Activated naive CD4-positive, alpha-beta T cell treated with Interleukin-2 at 50 U/mL for 16 hours (primary cell): ENCODE results near the gene DNAJB7.
A peak's percentile ranks its signal among the peaks of the same experiment; 100 is the strongest.
"Not testable (repeated sequence)": the region's sequence is repeated elsewhere in the genome, so short reads cannot be mapped to it uniquely, and the experiment has no call there.

Experiments used
- DNase-seq: peaks from one replicate; pipeline ENCODE4 v3.0.0-alpha.2; 2020

Gene DNAJB7

GRCh38 chr22:40862013-40862412 is at the start of gene DNAJB7:
DNAJB7 (minus strand) TSS chr22:40862113; CDS start chr22:40861994, 119 bp downstream.
- DNase-seq: no peak

- DNase-seq: no peak
These were observed 47.0 kb upstream of the DNAJB7 start for GRCh38 chr22:40908895-40909294.

GRCh38 chr22:40904101-40904500 is 42.2 kb upstream of the DNAJB7 start:
- DNase-seq: no peak

- no peak for DNase-seq
These were observed 37.0 kb upstream of the DNAJB7 start for GRCh38 chr22:40898850-40899357.

- DNase-seq: no peak
These were observed 32.5 kb upstream of the DNAJB7 start for GRCh38 chr22:40894417-40894816.

GRCh38 chr22:40890881-40891280 is 29.0 kb upstream of the DNAJB7 start:
- DNase-seq: no peak

- no peak for DNase-seq
These were observed 27.2 kb upstream of the DNAJB7 start for GRCh38 chr22:40889116-40889515.

- DNase-seq: no peak
These were observed 17.0 kb upstream of the DNAJB7 start for GRCh38 chr22:40878922-40879321.

- DNase-seq: no peak
These were observed 15.6 kb upstream of the DNAJB7 start for GRCh38 chr22:40877488-40877887.

GRCh38 chr22:40876907-40877306 is 15.0 kb upstream of the DNAJB7 start:
- DNase-seq: no peak

GRCh38 chr22:40875111-40875510 is 13.2 kb upstream of the DNAJB7 start:
- no peak for DNase-seq

GRCh38 chr22:40874016-40874415 is 12.1 kb upstream of the DNAJB7 start:
- DNase-seq: no peak

GRCh38 chr22:40868379-40868778 is 6.5 kb upstream of the DNAJB7 start:
- DNase-seq: not testable (repeated sequence)

GRCh38 chr22:40867109-40867508 is 5.2 kb upstream of the DNAJB7 start:
- DNase-seq: no peak

GRCh38 chr22:40862537-40862936 is 624 bp upstream of the DNAJB7 start:
- no peak for DNase-seq

- DNase-seq: no peak
These were observed 4.5 kb downstream of the DNAJB7 start for GRCh38 chr22:40857309-40857855.

GRCh38 chr22:40856513-40857308 is 5.2 kb downstream of the DNAJB7 start, which contains the start of the genes ST13 and XPNPEP3:
ST13 (minus strand) TSS chr22:40856639; CDS start chr22:40856540, 99 bp downstream.
XPNPEP3 (plus strand) TSS chr22:40857148; CDS start chr22:40857182, 34 bp downstream.
- peak; percentile 98 for DNase-seq

GRCh38 chr22:40855979-40856512 is 5.9 kb downstream of the DNAJB7 start:
- DNase-seq: no peak

- DNase-seq: peak; percentile 24
These were observed 6.6 kb downstream of the DNAJB7 start for GRCh38 chr22:40855071-40855978.

- DNase-seq: no peak
These were observed 8.0 kb downstream of the DNAJB7 start for GRCh38 chr22:40853961-40854360.

- no peak for DNase-seq
These were observed 8.6 kb downstream of the DNAJB7 start for GRCh38 chr22:40853333-40853732.

- not testable (repeated sequence) for DNase-seq
These were observed 16.1 kb downstream of the DNAJB7 start for GRCh38 chr22:40845816-40846215.

GRCh38 chr22:40844951-40845350 is 17.0 kb downstream of the DNAJB7 start:
- DNase-seq: no peak
